Tibial nerve (tissue), 4 donors: ENCODE measurements around the gene PNCK. TPM values are rescaled to one million over a fixed set of nuclear protein-coding genes. Genes with fewer than 3 reads are reported as not detected.

Experiments used
- DNase-seq, 2 donors: peaks; one replicate each; pipeline ENCODE4 v3.0.0-alpha.2; 2019; ENCODE audit warnings: low spot score in 2 of 2
- H3K27ac ChIP-seq, 4 donors: fragments of 200-600 bp; sonication (generic) in 3 of 4; one replicate each; pipeline ENCODE4 v1.5.1; 2017 to 2019; ENCODE audit warnings: mild to moderate bottlenecking in 1 of 4
- H3K27me3 ChIP-seq, 2 donors: fragments of 200-600 bp; sonication (generic) in 1 of 2; one replicate each; pipeline versions ENCODE4 v1.5.1 to v1.6.0; 2017 to 2019
- H3K36me3 ChIP-seq, 3 donors: fragments of 200-600 bp; sonication (generic); one replicate each; pipeline ENCODE4 v1.5.1; 2018 to 2019
- H3K4me1 ChIP-seq, 4 donors: fragments of 200-600 bp; sonication (generic) in 3 of 4; one replicate each; pipeline ENCODE4 v1.5.1; 2017 to 2019
- H3K4me3 ChIP-seq, 4 donors: fragments of 200-600 bp; sonication (generic) in 3 of 4; one replicate each; pipeline ENCODE4 v1.5.1; 2017 to 2019; ENCODE audit warnings: mild to moderate bottlenecking in 1 of 4, moderate library complexity in 1 of 4
- H3K9me3 ChIP-seq, 4 donors: fragments of 200-600 bp; sonication (generic) in 3 of 4; one replicate each; pipeline ENCODE4 v1.5.1; 2017 to 2019
- EP300 ChIP-seq, 2 donors: sonication (generic); formaldehyde crosslinking; IDR thresholded peaks; one replicate each; pipeline ENCODE4 v1.6.1; 2017; ENCODE audit warnings: antibody characterized with exemption in 2 of 2, mild to moderate bottlenecking in 1 of 2
- POLR2A ChIP-seq, 2 donors: fragments of 450-650 bp; IDR thresholded peaks; one replicate each; pipeline ENCODE4 v1.6.1; 2017; ENCODE audit warnings: antibody characterized with exemption in 2 of 2, mild to moderate bottlenecking in 2 of 2, moderate library complexity in 2 of 2
- WGBS, 2 donors: methylation state at CpG; one replicate each; pipeline ENCODE4 v1.1.5; 2018; 5-methylcytosine and 5-hydroxymethylcytosine counted together
- total RNA-seq, 4 donors: library from RNA; depleted of rRNA; stranded (reverse); fragments of >200 nt; gene quantifications; one replicate each; pipeline ENCODE4 v1.1.0, GENCODE V29; 2016
- TF ChIP-seq, protein P1 (sequence below), 5 experiments: fragments of 200-600 bp in 3 of 5; fragments of 450-650 bp in 2 of 5; sonication (generic) in 3 of 5; IDR thresholded peaks; one replicate each; pipeline ENCODE4 v1.5.1; 2016 to 2019; ENCODE audit warnings: antibody characterized with exemption in 5 of 5, mild to moderate bottlenecking in 3 of 5, moderate library complexity in 2 of 5

The PNCK gene
- total RNA-seq, 4 donors from 2014 or later, result 0.63 to 4.5 (median 3.6) TPM; not detected in 1

- no peaks in the 10 kb centered on the region for H3K4me1 ChIP-seq
- no peaks in the 10 kb centered on the region for H3K9me3 ChIP-seq
- H3K27ac ChIP-seq, result no peak overlapping the region
- no peak for TF ChIP-seq POLR2A (IDR thresholded peaks at IDR 0.05)
- TF ChIP-seq EP300 (IDR thresholded peaks at IDR 0.05), result no peak
- TF ChIP-seq, protein P1, sequence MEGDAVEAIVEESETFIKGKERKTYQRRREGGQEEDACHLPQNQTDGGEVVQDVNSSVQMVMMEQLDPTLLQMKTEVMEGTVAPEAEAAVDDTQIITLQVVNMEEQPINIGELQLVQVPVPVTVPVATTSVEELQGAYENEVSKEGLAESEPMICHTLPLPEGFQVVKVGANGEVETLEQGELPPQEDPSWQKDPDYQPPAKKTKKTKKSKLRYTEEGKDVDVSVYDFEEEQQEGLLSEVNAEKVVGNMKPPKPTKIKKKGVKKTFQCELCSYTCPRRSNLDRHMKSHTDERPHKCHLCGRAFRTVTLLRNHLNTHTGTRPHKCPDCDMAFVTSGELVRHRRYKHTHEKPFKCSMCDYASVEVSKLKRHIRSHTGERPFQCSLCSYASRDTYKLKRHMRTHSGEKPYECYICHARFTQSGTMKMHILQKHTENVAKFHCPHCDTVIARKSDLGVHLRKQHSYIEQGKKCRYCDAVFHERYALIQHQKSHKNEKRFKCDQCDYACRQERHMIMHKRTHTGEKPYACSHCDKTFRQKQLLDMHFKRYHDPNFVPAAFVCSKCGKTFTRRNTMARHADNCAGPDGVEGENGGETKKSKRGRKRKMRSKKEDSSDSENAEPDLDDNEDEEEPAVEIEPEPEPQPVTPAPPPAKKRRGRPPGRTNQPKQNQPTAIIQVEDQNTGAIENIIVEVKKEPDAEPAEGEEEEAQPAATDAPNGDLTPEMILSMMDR (IDR thresholded peaks at IDR 0.05), result no peak
- H3K4me3 ChIP-seq, result no peak overlapping the region
- no peak for DNase-seq
- H3K36me3 ChIP-seq, result no peaks in the 10 kb centered on the region
- H3K27me3 ChIP-seq, result peaks cover 0 to 21% of the 10 kb centered on the region in 2 donors
- 77 to 86% methylated on average over 2 to 12 of the region's 15 CpGs for WGBS, 2 donors
Measured at GRCh38 chrX:153624196-153625091, 49.2 kb downstream of the PNCK start.

DNA sequence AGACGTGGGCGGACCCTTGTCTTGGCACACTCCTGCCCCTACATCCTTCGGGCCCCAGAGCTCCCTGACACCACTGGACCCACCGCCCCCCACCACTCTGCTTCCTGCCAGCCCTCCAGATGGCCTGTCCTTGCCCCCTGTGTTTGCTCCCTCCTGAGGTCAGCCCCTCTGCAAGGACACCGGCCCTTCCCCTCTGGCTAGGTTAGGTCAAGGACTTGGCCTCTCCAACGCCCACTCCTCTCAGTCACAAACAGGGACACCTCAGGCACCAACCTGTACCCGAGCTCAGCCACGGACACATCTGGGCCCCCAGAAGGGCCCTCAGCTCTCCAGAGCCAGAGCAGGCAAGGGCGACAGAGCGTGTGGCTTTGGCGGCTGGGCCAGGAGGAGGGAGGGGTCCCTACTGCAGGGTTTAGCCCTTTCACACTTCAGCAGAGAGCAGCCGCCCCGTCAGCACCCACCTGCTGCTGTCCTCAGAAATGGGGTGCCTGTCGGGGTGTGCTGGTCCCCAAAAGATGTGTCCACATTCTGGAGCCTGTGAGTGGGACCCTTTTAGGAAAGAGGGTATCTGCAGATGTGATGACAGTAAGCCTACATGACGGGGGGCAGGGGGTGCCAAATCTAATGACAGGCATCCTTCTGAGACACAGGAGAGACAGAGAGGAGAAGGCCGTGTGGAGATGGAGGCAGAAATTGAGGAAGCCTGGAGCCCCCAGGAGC lies 50.1 kb downstream of the PNCK start:
- no peak overlapping the region for H3K4me3 ChIP-seq
- no peak for TF ChIP-seq POLR2A (IDR thresholded peaks at IDR 0.05)
- TF ChIP-seq EP300 (IDR thresholded peaks at IDR 0.05), result no peak
- TF ChIP-seq, protein P1 (IDR thresholded peaks at IDR 0.05), result no peak
- no peaks in the 10 kb centered on the region for H3K9me3 ChIP-seq
- no peak overlapping the region for H3K27ac ChIP-seq
- WGBS, 2 donors, result 70 to 76% methylated on average over 6 to 16 of the region's 16 CpGs
- DNase-seq, result no peak
- no peaks in the 10 kb centered on the region for H3K36me3 ChIP-seq
- H3K27me3 ChIP-seq, result peaks cover 0 to 21% of the 10 kb centered on the region in 2 donors
- H3K4me1 ChIP-seq, result no peaks in the 10 kb centered on the region

- no peak for TF ChIP-seq POLR2A (IDR thresholded peaks at IDR 0.05)
- TF ChIP-seq, protein P1 (IDR thresholded peaks at IDR 0.05), result no peak
- no peak for TF ChIP-seq EP300 (IDR thresholded peaks at IDR 0.05)
- Histone ChIP-seq H3K9me3 (no peaks in the 10 kb centered on the region), H3K4me1 (no peaks in the 10 kb centered on the region), H3K27me3 (peaks cover 0 to 26% of the 10 kb centered on the region in 2 donors), H3K4me3 (no peak overlapping the region), H3K36me3 (no peaks in the 10 kb centered on the region), H3K27ac (no peak overlapping the region)
- no peak for DNase-seq
- 50 to 65% methylated on average over 17 of the region's 17 CpGs for WGBS, 2 donors
Measured at GRCh38 chrX:153622661-153623309, 50.8 kb downstream of the PNCK start.

DNA sequence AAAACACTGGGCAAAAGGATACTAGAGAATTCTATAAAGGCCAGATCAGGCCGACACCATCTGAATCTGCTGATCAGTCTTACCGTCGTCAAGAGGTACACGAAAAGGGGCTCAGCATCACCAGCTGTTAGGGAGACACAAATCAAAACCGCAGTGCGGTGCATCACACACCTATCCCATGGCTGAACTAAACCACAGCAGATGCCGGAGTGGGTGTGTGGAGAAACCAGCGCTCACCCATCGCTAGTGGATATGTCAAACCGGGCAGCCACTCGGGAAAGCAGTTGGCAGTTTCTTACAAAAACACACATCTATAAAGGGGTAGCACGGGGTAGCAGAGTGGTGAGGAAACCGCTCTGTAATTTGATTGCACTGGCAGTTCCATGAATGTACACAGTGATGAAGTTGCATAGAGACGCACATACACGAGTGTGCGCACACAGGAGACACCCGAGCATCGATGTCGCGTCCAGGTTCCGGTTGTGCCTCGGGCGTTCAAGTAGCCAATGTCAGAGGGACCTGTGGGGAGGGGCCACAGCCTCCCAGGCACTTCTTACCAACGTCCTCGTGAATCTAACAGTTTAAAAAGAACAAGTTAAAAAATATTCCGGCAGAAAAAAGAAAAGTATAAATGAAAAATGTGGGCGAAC lies 51.5 kb downstream of the PNCK start:
- TF ChIP-seq POLR2A (IDR thresholded peaks at IDR 0.05) (no peak), EP300 (IDR thresholded peaks at IDR 0.05) (no peak)
- TF ChIP-seq, protein P1 (IDR thresholded peaks at IDR 0.05), result no peak
- Histone ChIP-seq H3K9me3 (no peaks in the 10 kb centered on the region), H3K27ac (no peak overlapping the region), H3K27me3 (peaks cover 0 to 28% of the 10 kb centered on the region in 2 donors), H3K36me3 (no peaks in the 10 kb centered on the region), H3K4me3 (no peak overlapping the region), H3K4me1 (no peaks in the 10 kb centered on the region)
- DNase-seq, result no peak
- 85 to 88% methylated on average over 27 of the region's 27 CpGs for WGBS, 2 donors
